Measurements from ENCODE around the gene ENTR1.

Gene ENTR1

GRCh38 chr9:136410500-136411287, at the start of gene ENTR1, which contains the start of gene PMPCA:
TSS of gene ENTR1 (minus strand) at chr9:136410614. CDS start at chr9:136410397, 217 bp downstream.
TSS of gene PMPCA (plus strand) at chr9:136410658. CDS start at chr9:136410669, 11 bp downstream.
- H3K9me3 Mint-ChIP-seq = no peaks in the 10 kb centered on the region
- H3K36me3 Mint-ChIP-seq (ENCODE audit: low read depth) = peaks cover 40% of the 10 kb centered on the region
- peak; percentile 95 for DNase-seq (ENCODE audit: low spot score)
- peak within 1 kb of the TSS; percentile 89 for H3K27ac Mint-ChIP-seq
- no peaks in the 10 kb centered on the region for H3K27me3 Mint-ChIP-seq (ENCODE audit: low read depth)
- peaks cover 27% of the 10 kb centered on the region for H3K4me1 Mint-ChIP-seq (ENCODE audit: low read depth)
- peak within 1 kb of the TSS; percentile 96 for H3K4me3 Mint-ChIP-seq

GRCh38 chr9:136459425-136459824, 49.0 kb upstream of the ENTR1 start:
- Mint-ChIP-seq H3K9me3 (no peaks in the 10 kb centered on the region), H3K4me1 (ENCODE audit: low read depth) (no peaks in the 10 kb centered on the region), H3K27ac (no peak overlapping the region), H3K4me3 (no peak overlapping the region), H3K36me3 (ENCODE audit: low read depth) (peaks cover 58% of the 10 kb centered on the region), H3K27me3 (ENCODE audit: low read depth) (no peaks in the 10 kb centered on the region)
- DNase-seq (ENCODE audit: low spot score) = no peak

GRCh38 chr9:136457326-136457725, 46.9 kb upstream of the ENTR1 start:
- H3K36me3 Mint-ChIP-seq (ENCODE audit: low read depth) = peaks cover 55% of the 10 kb centered on the region
- H3K27me3 Mint-ChIP-seq (ENCODE audit: low read depth) = no peaks in the 10 kb centered on the region
- no peak overlapping the region for H3K27ac Mint-ChIP-seq
- no peaks in the 10 kb centered on the region for H3K9me3 Mint-ChIP-seq
- no peaks in the 10 kb centered on the region for H3K4me1 Mint-ChIP-seq (ENCODE audit: low read depth)
- no peak for DNase-seq (ENCODE audit: low spot score)
- H3K4me3 Mint-ChIP-seq = no peak overlapping the region

- Mint-ChIP-seq H3K27ac (no peak overlapping the region), H3K9me3 (no peaks in the 10 kb centered on the region), H3K27me3 (ENCODE audit: low read depth) (no peaks in the 10 kb centered on the region), H3K4me3 (no peak overlapping the region), H3K36me3 (ENCODE audit: low read depth) (peaks cover 56% of the 10 kb centered on the region), H3K4me1 (ENCODE audit: low read depth) (no peaks in the 10 kb centered on the region)
- no peak for DNase-seq (ENCODE audit: low spot score)
These were observed 45.8 kb upstream of the ENTR1 start for GRCh38 chr9:136456258-136456657.

- no peak overlapping the region for H3K4me3 Mint-ChIP-seq
- H3K4me1 Mint-ChIP-seq (ENCODE audit: low read depth) = no peaks in the 10 kb centered on the region
- H3K27ac Mint-ChIP-seq = no peak overlapping the region
- H3K36me3 Mint-ChIP-seq (ENCODE audit: low read depth) = peaks cover 56% of the 10 kb centered on the region
- no peak for DNase-seq (ENCODE audit: low spot score)
- no peaks in the 10 kb centered on the region for H3K9me3 Mint-ChIP-seq
- H3K27me3 Mint-ChIP-seq (ENCODE audit: low read depth) = no peaks in the 10 kb centered on the region
These were observed 44.9 kb upstream of the ENTR1 start for GRCh38 chr9:136455043-136456002.

GRCh38 chr9:136454026-136454796, 43.8 kb upstream of the ENTR1 start:
- Mint-ChIP-seq H3K27ac (no peak overlapping the region), H3K36me3 (ENCODE audit: low read depth) (peaks cover 53% of the 10 kb centered on the region), H3K4me3 (no peak overlapping the region), H3K27me3 (ENCODE audit: low read depth) (no peaks in the 10 kb centered on the region), H3K4me1 (ENCODE audit: low read depth) (no peaks in the 10 kb centered on the region), H3K9me3 (no peaks in the 10 kb centered on the region)
- DNase-seq (ENCODE audit: low spot score) = no peak

- Mint-ChIP-seq H3K4me3 (no peak overlapping the region), H3K27me3 (ENCODE audit: low read depth) (no peaks in the 10 kb centered on the region), H3K36me3 (ENCODE audit: low read depth) (peaks cover 47% of the 10 kb centered on the region), H3K4me1 (ENCODE audit: low read depth) (no peaks in the 10 kb centered on the region), H3K27ac (no peak overlapping the region), H3K9me3 (no peaks in the 10 kb centered on the region)
- DNase-seq (ENCODE audit: low spot score) = no peak
These were observed 42.9 kb upstream of the ENTR1 start for GRCh38 chr9:136453326-136453725.

GRCh38 chr9:136451221-136451877, 40.9 kb upstream of the ENTR1 start:
- Mint-ChIP-seq H3K4me1 (ENCODE audit: low read depth) (no peaks in the 10 kb centered on the region), H3K9me3 (no peaks in the 10 kb centered on the region), H3K4me3 (no peak overlapping the region), H3K27ac (no peak overlapping the region), H3K36me3 (ENCODE audit: low read depth) (peaks cover 58% of the 10 kb centered on the region), H3K27me3 (ENCODE audit: low read depth) (no peaks in the 10 kb centered on the region)
- no peak for DNase-seq (ENCODE audit: low spot score)

- Mint-ChIP-seq H3K27ac (no peak overlapping the region), H3K36me3 (ENCODE audit: low read depth) (peaks cover 51% of the 10 kb centered on the region)
These were observed 38.2 kb upstream of the ENTR1 start for GRCh38 chr9:136448655-136449054.

GRCh38 chr9:136447173-136447778, 36.9 kb upstream of the ENTR1 start:
- no peak for DNase-seq (ENCODE audit: low spot score)
- Mint-ChIP-seq H3K4me3 (no peak overlapping the region), H3K36me3 (ENCODE audit: low read depth) (peaks cover 54% of the 10 kb centered on the region)

More at GRCh38 chr9:136448655-136449054, 38.2 kb upstream of the ENTR1 start:
- Mint-ChIP-seq H3K4me1 (ENCODE audit: low read depth) (no peaks in the 10 kb centered on the region), H3K9me3 (no peaks in the 10 kb centered on the region), H3K27me3 (ENCODE audit: low read depth) (no peaks in the 10 kb centered on the region), H3K4me3 (no peak overlapping the region)
- no peak for DNase-seq (ENCODE audit: low spot score)

GRCh38 chr9:136445799-136446198, 35.4 kb upstream of the ENTR1 start:
- Mint-ChIP-seq H3K9me3 (no peaks in the 10 kb centered on the region), H3K36me3 (ENCODE audit: low read depth) (peaks cover 50% of the 10 kb centered on the region), H3K4me3 (no peak overlapping the region), H3K27ac (no peak overlapping the region), H3K27me3 (ENCODE audit: low read depth) (no peaks in the 10 kb centered on the region), H3K4me1 (ENCODE audit: low read depth) (no peaks in the 10 kb centered on the region)
- no peak for DNase-seq (ENCODE audit: low spot score)

More at GRCh38 chr9:136447173-136447778, 36.9 kb upstream of the ENTR1 start:
- Mint-ChIP-seq H3K27ac (no peak overlapping the region), H3K9me3 (no peaks in the 10 kb centered on the region), H3K4me1 (ENCODE audit: low read depth) (no peaks in the 10 kb centered on the region), H3K27me3 (ENCODE audit: low read depth) (no peaks in the 10 kb centered on the region)

GRCh38 chr9:136444102-136444501, 33.7 kb upstream of the ENTR1 start:
- no peak for DNase-seq (ENCODE audit: low spot score)
- Mint-ChIP-seq H3K36me3 (ENCODE audit: low read depth) (peaks cover 51% of the 10 kb centered on the region), H3K9me3 (no peaks in the 10 kb centered on the region), H3K4me1 (ENCODE audit: low read depth) (no peaks in the 10 kb centered on the region), H3K27ac (peak overlapping the region; percentile 8), H3K4me3 (no peak overlapping the region), H3K27me3 (ENCODE audit: low read depth) (no peaks in the 10 kb centered on the region)

- Mint-ChIP-seq H3K4me1 (ENCODE audit: low read depth) (no peaks in the 10 kb centered on the region), H3K27me3 (ENCODE audit: low read depth) (no peaks in the 10 kb centered on the region), H3K9me3 (no peaks in the 10 kb centered on the region), H3K4me3 (no peak overlapping the region), H3K27ac (peak overlapping the region; percentile 8), H3K36me3 (ENCODE audit: low read depth) (peaks cover 51% of the 10 kb centered on the region)
- DNase-seq (ENCODE audit: low spot score) = no peak
These were observed 33.3 kb upstream of the ENTR1 start for GRCh38 chr9:136443687-136444086.

All from T-helper 2 cell treated with Interferon-gamma antibody and Interleukin-4, amounts not matched to agents 5 μg/mL and 100 μg/mL, for 36 hours (primary cell).